Prostate gland (tissue), 2 donors: ENCODE data around the gene NR5A2. TPM values are rescaled to one million over a fixed set of nuclear protein-coding genes. Genes with fewer than 3 reads are reported as not detected.
A peak's percentile ranks its signal among the peaks of the same experiment; 100 is the strongest.

ENCODE experiments used
- DNase-seq: peaks from one replicate; pipeline ENCODE4 v3.0.0-alpha.2; 2019; ENCODE audit warnings: low spot score
- H3K27ac ChIP-seq, 2 donors: fragments of 200-600 bp; sonication (generic); 2 replicates each; pipeline ENCODE4 v1.5.1; 2017 to 2019
- H3K27me3 ChIP-seq: fragments of 200-600 bp; sonication (generic); replicated peaks from 2 replicates; pipeline ENCODE4 v1.5.1; 2019; ENCODE audit not compliant: insufficient read depth
- H3K36me3 ChIP-seq, 2 donors: fragments of 200-600 bp; sonication (generic); 1 replicate in 1 of 2; 2 replicates in 1 of 2; pipeline versions ENCODE4 v1.5.1 to v1.8.1; 2017 to 2019
- H3K4me1 ChIP-seq: fragments of 200-600 bp; sonication (generic); replicated peaks from 2 replicates; pipeline ENCODE4 v1.5.1; 2019
- H3K4me3 ChIP-seq, 2 donors: fragments of 200-600 bp; sonication (generic); 2 replicates each; pipeline ENCODE4 v1.5.1; 2017 to 2019
- H3K9me3 ChIP-seq: fragments of 200-600 bp; sonication (generic); 2 replicates; pipeline ENCODE4 v1.5.1; 2017
- POLR2A ChIP-seq: fragments of 450-650 bp; IDR thresholded peaks from one replicate; pipeline ENCODE4 v1.6.1; 2016; ENCODE audit warnings: antibody characterized with exemption, mild to moderate bottlenecking
- POLR2AphosphoS5 ChIP-seq: sonication (generic); formaldehyde crosslinking; IDR thresholded peaks from one replicate; pipeline ENCODE4 v1.6.1; 2017; ENCODE audit warnings: antibody characterized with exemption
- WGBS: methylation state at CpG from one replicate; pipeline ENCODE4 v1.1.5; 2018; 5-methylcytosine and 5-hydroxymethylcytosine counted together
- intact Hi-C: fragments of 100-400 bp; cut with DNase I; formaldehyde crosslinking; loops from one replicate; pipeline ENCODE4 v1.14.2; 2022
- total RNA-seq, 2 donors: library from RNA; depleted of rRNA; stranded (reverse); fragments of >200 nt; gene quantifications; one replicate each; pipeline ENCODE4 v1.1.0, GENCODE V29; 2016
- TF ChIP-seq, protein P1 (sequence below), 4 experiments: fragments of 200-600 bp in 2 of 4; fragments of 450-650 bp in 2 of 4; sonication (generic) in 2 of 4; IDR thresholded peaks; 1 replicate in 3 of 4; 2 replicates in 1 of 4; pipeline ENCODE4 v1.5.1; 2016 to 2019; ENCODE audit warnings: antibody characterized with exemption in 4 of 4, mild to moderate bottlenecking in 2 of 4, moderate library complexity in 2 of 4

The NR5A2 gene
- total RNA-seq, 2 donors from 2014 or later = 0.87 to 2.7 TPM

- TF ChIP-seq, protein P1, sequence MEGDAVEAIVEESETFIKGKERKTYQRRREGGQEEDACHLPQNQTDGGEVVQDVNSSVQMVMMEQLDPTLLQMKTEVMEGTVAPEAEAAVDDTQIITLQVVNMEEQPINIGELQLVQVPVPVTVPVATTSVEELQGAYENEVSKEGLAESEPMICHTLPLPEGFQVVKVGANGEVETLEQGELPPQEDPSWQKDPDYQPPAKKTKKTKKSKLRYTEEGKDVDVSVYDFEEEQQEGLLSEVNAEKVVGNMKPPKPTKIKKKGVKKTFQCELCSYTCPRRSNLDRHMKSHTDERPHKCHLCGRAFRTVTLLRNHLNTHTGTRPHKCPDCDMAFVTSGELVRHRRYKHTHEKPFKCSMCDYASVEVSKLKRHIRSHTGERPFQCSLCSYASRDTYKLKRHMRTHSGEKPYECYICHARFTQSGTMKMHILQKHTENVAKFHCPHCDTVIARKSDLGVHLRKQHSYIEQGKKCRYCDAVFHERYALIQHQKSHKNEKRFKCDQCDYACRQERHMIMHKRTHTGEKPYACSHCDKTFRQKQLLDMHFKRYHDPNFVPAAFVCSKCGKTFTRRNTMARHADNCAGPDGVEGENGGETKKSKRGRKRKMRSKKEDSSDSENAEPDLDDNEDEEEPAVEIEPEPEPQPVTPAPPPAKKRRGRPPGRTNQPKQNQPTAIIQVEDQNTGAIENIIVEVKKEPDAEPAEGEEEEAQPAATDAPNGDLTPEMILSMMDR (IDR thresholded peaks at IDR 0.05) = no peak
- TF ChIP-seq POLR2AphosphoS5 = no peak
- TF ChIP-seq POLR2A = no peak
- no peaks in the 10 kb centered on the region for H3K27me3 ChIP-seq
- 57% methylated on average over 2 of the region's 2 CpGs for WGBS
- no peak overlapping the region for H3K4me3 ChIP-seq
- intact Hi-C loops = no loop called here
- no peaks in the 10 kb centered on the region for H3K9me3 ChIP-seq
- no peak overlapping the region for H3K27ac ChIP-seq
- H3K4me1 ChIP-seq = no peaks in the 10 kb centered on the region
- no peak for DNase-seq
- no peaks in the 10 kb centered on the region for H3K36me3 ChIP-seq
Observed at GRCh38 chr1:200015811-200016210, 11.7 kb upstream of the NR5A2 start.

DNA sequence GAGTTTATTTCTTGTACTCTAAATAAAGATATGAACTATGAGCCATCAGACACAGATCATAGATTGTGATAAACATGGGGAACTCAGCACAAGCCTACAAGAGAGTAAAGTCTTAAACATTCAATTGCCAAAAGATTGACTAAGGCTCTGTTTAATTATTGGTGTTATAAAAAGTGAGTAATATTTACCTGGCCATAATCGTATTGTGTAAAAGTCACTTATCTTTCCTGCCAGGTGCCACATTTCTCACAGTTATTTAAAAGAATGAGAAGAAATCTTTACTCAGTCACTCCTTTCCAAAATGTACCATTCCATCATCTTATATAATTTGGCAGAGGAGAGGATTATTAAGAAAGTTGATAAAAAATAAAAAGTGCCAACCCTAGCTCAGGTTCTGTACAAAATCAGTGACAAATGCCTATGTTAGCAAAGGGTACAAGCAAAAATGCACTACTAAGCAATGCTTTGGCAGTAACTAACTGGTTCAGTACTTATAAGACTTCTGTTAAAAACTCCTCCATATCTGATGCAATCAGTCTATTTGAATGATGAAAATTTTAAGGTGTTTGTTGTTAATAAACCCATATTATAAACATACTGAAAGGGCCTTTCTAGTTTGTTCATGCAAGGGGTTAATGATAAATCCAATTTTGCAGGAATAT is 5.8 kb upstream of the NR5A2 start:
- Histone ChIP-seq H3K27me3 (no peaks in the 10 kb centered on the region), H3K4me1 (no peaks in the 10 kb centered on the region), H3K9me3 (no peaks in the 10 kb centered on the region), H3K36me3 (no peaks in the 10 kb centered on the region), H3K4me3 (no peak overlapping the region), H3K27ac (no peak overlapping the region)
- intact Hi-C loops = no loop called here
- TF ChIP-seq POLR2AphosphoS5 = no peak
- no peak for TF ChIP-seq POLR2A
- TF ChIP-seq, protein P1 (IDR thresholded peaks at IDR 0.05) = no peak
- WGBS = 43% methylated on average over 1 of the region's 1 CpG
- no peak for DNase-seq

DNA sequence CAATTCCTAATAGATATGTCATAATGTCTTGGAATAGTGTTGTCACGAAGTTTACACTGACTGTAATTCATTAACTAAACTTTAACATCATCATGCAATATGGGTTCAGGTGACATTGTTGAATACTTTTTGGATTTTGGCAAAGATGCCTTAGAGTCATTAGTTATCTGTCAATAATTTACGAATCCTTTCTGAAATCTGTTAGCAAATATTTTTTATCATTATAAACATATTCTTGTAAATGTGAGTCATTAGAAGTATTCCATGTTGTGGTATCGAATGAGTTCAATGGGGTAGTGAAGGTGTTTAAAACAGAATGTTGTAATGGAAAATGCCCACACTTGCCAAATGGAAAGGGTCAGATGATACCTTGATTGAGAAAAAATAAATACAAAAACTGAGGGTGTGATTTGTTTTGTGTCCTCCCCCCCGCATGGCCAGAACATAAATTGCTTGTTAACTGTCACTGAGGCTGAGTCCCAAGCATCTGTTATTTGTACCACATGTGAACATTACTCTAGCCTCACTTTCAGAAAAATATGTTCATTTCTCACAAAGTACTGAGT is 5.2 kb upstream of the NR5A2 start:
- WGBS = 67% methylated on average over 4 of the region's 4 CpGs
- DNase-seq = no peak
- intact Hi-C loops = no loop called here
- Histone ChIP-seq H3K4me1 (no peaks in the 10 kb centered on the region), H3K27ac (no peak overlapping the region), H3K27me3 (no peaks in the 10 kb centered on the region), H3K36me3 (no peaks in the 10 kb centered on the region), H3K9me3 (no peaks in the 10 kb centered on the region), H3K4me3 (no peak overlapping the region)
- TF ChIP-seq POLR2A (no peak), POLR2AphosphoS5 (no peak)
- TF ChIP-seq, protein P1 (IDR thresholded peaks at IDR 0.05) = no peak

GRCh38 chr1:200028586-200029034 is 1.1 kb downstream of the NR5A2 start:
- no peak for TF ChIP-seq POLR2A
- TF ChIP-seq POLR2AphosphoS5 = no peak
- TF ChIP-seq, protein P1 (IDR thresholded peaks at IDR 0.05) = no peak
- 4% methylated on average over 2 of the region's 2 CpGs for WGBS
- Histone ChIP-seq H3K9me3 (no peaks in the 10 kb centered on the region), H3K36me3 (no peaks in the 10 kb centered on the region), H3K4me3 (peak overlapping the region; percentile 27 to 36), H3K27ac (peak overlapping the region in 1 of 2 donors; percentile 56), H3K27me3 (peaks cover 6% of the 10 kb centered on the region), H3K4me1 (no peaks in the 10 kb centered on the region)
- no peak for DNase-seq
- intact Hi-C loops = no loop called here
